A673 (cell line): Measurements from ENCODE around the gene MINDY4.

Experiments used
- CTCF ChIP-seq: fragments of 300-800, 200-600 bp; sonication (generic); conservative IDR thresholded peaks from 2 replicates; pipeline ENCODE4 v1.5.1; 2017; ENCODE audit warnings: low read depth, mild to moderate bottlenecking, antibody characterized with exemption, low read length, moderate library complexity, mixed read lengths
- EZH2 ChIP-seq: fragments of 200-600 bp; sonication (generic); IDR thresholded peaks from 2 replicates; pipeline ENCODE4 v1.6.1; 2017; ENCODE audit warnings: borderline replicate concordance, low read depth, mild to moderate bottlenecking, mixed read lengths, antibody characterized with exemption, low read length; ENCODE audit not compliant: poor library complexity, severe bottlenecking

DNA sequence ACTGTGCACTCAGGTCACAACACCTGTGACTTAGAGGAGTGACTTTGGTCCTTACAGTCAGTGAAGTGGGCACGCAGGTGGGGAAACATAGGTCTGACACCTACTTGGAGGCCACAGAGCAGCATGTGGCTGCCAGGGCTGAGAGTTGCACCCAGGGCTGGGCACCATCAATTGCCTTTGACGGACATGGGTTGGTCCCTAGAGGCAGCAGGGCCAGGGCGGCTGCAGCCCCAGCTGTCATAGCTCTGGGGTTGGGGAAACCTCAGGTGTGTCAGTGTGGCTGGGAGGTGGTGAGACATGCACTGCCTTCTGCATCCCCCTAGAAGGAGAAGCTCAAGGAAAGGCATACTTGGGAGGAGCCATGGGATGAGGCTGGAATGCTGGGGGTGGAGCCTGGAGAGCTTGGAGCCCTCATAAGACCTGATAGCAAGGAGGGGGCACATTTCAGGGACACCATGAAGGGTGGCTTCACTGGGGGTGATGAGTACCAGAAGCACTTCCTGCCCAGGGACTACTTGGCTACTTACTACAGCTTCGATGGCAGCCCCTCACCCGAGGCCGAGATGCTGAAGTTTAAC, 19.4 kb upstream of the MINDY4 start, which contains the start of gene INMT:
- TF ChIP-seq CTCF: no peak
- no peak for TF ChIP-seq EZH2
